A673 (cell line): ENCODE data around the gene ATP6V1C2.

Source experiments
- EZH2 ChIP-seq: fragments of 200-600 bp; sonication (generic); IDR thresholded peaks from 2 replicates; pipeline ENCODE4 v1.6.1; 2017; ENCODE audit warnings: borderline replicate concordance, low read depth, mild to moderate bottlenecking, mixed read lengths, antibody characterized with exemption, low read length; ENCODE audit not compliant: poor library complexity, severe bottlenecking
- TF ChIP-seq, protein P1 (sequence below): fragments of 300-800, 200-600 bp; sonication (generic); conservative IDR thresholded peaks from 2 replicates; pipeline ENCODE4 v1.5.1; 2017; ENCODE audit warnings: low read depth, mild to moderate bottlenecking, antibody characterized with exemption, low read length, moderate library complexity, mixed read lengths

DNA sequence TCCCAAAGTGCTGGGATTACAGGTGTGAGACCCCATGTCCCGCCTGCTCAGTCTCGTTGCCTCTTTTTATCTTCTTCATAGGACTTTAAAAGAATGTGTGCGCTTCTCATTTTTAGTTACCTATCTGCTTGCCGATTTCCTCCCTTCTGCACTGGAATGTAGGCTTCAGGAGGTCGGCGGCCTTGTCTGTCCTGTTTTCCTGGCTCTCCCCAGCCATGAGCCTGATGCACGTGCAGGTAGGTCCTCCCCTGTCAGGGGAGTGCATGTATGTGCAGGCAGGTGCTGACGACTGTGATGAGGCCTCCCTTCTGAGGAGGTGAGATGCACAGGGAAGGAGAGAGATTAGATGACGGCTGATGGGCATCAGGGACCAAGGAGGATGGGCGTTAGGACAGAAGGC is 13.6 kb upstream of the ATP6V1C2 start:
- TF ChIP-seq EZH2, result no peak
- TF ChIP-seq, protein P1, sequence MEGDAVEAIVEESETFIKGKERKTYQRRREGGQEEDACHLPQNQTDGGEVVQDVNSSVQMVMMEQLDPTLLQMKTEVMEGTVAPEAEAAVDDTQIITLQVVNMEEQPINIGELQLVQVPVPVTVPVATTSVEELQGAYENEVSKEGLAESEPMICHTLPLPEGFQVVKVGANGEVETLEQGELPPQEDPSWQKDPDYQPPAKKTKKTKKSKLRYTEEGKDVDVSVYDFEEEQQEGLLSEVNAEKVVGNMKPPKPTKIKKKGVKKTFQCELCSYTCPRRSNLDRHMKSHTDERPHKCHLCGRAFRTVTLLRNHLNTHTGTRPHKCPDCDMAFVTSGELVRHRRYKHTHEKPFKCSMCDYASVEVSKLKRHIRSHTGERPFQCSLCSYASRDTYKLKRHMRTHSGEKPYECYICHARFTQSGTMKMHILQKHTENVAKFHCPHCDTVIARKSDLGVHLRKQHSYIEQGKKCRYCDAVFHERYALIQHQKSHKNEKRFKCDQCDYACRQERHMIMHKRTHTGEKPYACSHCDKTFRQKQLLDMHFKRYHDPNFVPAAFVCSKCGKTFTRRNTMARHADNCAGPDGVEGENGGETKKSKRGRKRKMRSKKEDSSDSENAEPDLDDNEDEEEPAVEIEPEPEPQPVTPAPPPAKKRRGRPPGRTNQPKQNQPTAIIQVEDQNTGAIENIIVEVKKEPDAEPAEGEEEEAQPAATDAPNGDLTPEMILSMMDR, result no peak
